ENCODE results near the gene ZBTB7B. TPM values are rescaled to one million over a fixed set of nuclear protein-coding genes. Genes with fewer than 3 reads are reported as not detected.

The ZBTB7B gene
- total and polyA plus RNA-seq, 9 of the 15 experiments (the other 6 are each of a cell fraction or from before 2014, with no cell fraction given), result 0.04 to 46.5 (median 15.2) TPM

- TF ChIP-seq NR0B1 (IDR thresholded peaks at IDR 0.05; ENCODE audit: partially characterized antibody), result no peak
Observed at GRCh38 chr1:154992721-154993571, 9.7 kb upstream of the ZBTB7B start (continued).

- POLR2A ChIA-PET, result interaction anchor here (0.6 to 8.2 kb wide), 18 partner anchors 10 to 125 kb away, joined by 3 to 80 read pairs (median 4); partner anchors contain the start of genes CKS1B, FLAD1, PBXIP1 and PMVK
- ATAC-seq (peak; percentile 52), DNase-seq (ENCODE audit: extremely low read depth in 1 of 4, low spot score in 3 of 4) (no peak), FAIRE-seq (peak; percentile 65)
- Histone ChIP-seq H3K9me1 (ENCODE audit: control insufficient read depth, insufficient read depth, low read length) (peaks cover 6% of the 10 kb centered on the region), H3K9ac (ENCODE audit: insufficient read depth in 1 of 2, low read depth in 2 of 2, low read length in 2 of 2) (peak within 1 kb of the TSS; percentile 19 to 78), H3K27me3 (ENCODE audit: control insufficient read depth in 2 of 2, insufficient read depth in 2 of 2, low read length in 2 of 2) (no peaks in the 10 kb centered on the region), H3K4me2 (ENCODE audit: insufficient read depth, low read length) (peak within 1 kb of the TSS; percentile 47), H3K4me3 (no peak within 1 kb of the TSS), H3K79me2 (ENCODE audit: control insufficient read depth, insufficient read depth, low read length) (peaks cover 11% of the 10 kb centered on the region; the same call in 2 of the 3 replicates), H3K4me1 (replicated peaks in 1 of 2; ENCODE audit: control insufficient read depth in 2 of 2, insufficient read depth in 2 of 2, low read length in 2 of 2) (peaks cover 37 to 40% of the 10 kb centered on the region in 2 experiments), H3K9me3 (replicated peaks; ENCODE audit: control insufficient read depth, insufficient read depth, low read depth, low read length) (no peaks in the 10 kb centered on the region), H4K20me1 (replicated peaks; ENCODE audit: control insufficient read depth, insufficient read depth, low read length) (no peaks in the 10 kb centered on the region; the same call in 1 of the 2 replicates), H3K36me3 (ENCODE audit: control insufficient read depth, insufficient read depth, low read length) (peaks cover 29% of the 10 kb centered on the region; the same call in 2 of the 3 replicates), H2AFZ (ENCODE audit: low read depth, low read length) (peak within 1 kb of the TSS; percentile 47; the same call in 1 of the 2 replicates), H3K27ac (ENCODE audit: extremely low read depth, low read depth, low read length) (peak within 1 kb of the TSS; percentile 73)
- CTCF ChIA-PET (ENCODE audit: low intra/inter-chr PET ratio), result no interaction called here
- in situ Hi-C loops (cut with MboI) (no loop called here), intact Hi-C loops (cut with micrococcal nuclease) (loop anchor here (2.0 kb wide), 1 partner anchor 39 kb away; no protein-coding TSS in a partner anchor)
- no TSS peak for BruUV-seq (replicated peaks)
- whole genome bisulfite sequencing (ENCODE audit: insufficient coverage, low coverage, missing lambda C conversion rate), result 37% methylated on average over 8 of the region's 8 CpGs
- no peak for TF ChIP-seq MIER1 (IDR thresholded peaks at IDR 0.05; ENCODE audit: low read depth)
- TF ChIP-seq ZNF23 (CRISPR knock-in tag; IDR thresholded peaks at IDR 0.05), result no peak
- TF ChIP-seq RNF219 (CRISPR knock-in tag; IDR thresholded peaks at IDR 0.05), result no peak
- TF ChIP-seq SMARCA5 (IDR thresholded peaks at IDR 0.05), result no peak
- no peak for TF ChIP-seq PTBP1 (IDR thresholded peaks at IDR 0.05; ENCODE audit: low read depth, low read length)
- TF ChIP-seq TEAD4 (IDR thresholded peaks at IDR 0.05; ENCODE audit: low read length), result no peak
- TF ChIP-seq TEAD4 (CRISPR knock-in tag; IDR thresholded peaks at IDR 0.05; ENCODE audit: borderline replicate concordance), result no peak
- no peak for TF ChIP-seq FIP1L1 (IDR thresholded peaks at IDR 0.05; ENCODE audit: low read depth, low read length, poor library complexity, severe bottlenecking)
- no peak for TF ChIP-seq PHTF2 (CRISPR knock-in tag; IDR thresholded peaks at IDR 0.05)
Observed at GRCh38 chr1:154993572-154994268, 8.9 kb upstream of the ZBTB7B start, which contains the start of gene LENEP. Gene LENEP (plus strand): TSS chr1:154993586. CDS start chr1:154993608, 22 bp downstream.

Measured in K562 (cell line).